Effector CD4-positive, alpha-beta T cell (primary cell): ENCODE data around the gene COMMD4.
"Not testable (repeated sequence)": the region's sequence is repeated elsewhere in the genome, so short reads cannot be mapped to it uniquely, and the experiment has no call there.

Experiments
- DNase-seq: peaks from one replicate; pipeline ENCODE4 v3.0.0-alpha.2; 2020

Gene COMMD4

DNA sequence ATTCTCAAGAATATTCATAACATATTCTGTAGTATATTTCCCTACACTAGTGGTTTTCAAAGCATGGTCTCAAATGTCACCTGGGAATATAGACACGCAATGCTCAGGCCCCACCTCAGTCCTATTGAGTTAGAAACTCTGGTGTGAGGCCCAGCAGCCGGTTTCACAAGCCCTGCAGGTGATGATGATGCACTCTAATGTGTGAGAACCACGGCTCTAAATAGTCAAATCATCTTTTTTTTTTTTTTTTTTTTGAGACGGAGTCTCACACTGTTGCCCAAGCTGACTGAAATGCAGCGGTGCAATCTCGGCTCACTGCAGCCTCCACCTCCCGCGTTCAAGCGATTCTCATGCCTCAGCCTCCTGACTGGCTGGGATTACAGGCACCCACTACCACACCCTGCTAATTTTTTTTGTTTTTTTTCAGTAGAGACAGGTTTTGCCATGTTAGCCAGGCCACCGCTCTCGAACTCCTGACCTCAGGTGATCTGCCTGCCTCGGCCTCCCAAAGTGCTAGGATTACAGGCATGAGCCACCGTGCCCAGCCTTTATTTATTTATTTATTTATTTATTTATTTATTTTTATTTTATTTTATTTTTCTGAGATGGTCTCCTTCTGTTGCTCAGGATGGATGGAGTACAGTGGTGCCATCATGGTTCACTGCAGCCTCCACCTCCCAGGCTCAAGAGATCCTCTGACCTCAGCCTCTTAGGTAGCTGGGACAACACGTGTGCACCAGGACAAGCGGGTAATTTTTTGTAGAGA is 2.0 kb upstream of the COMMD4 start:
- not testable (repeated sequence) for DNase-seq

DNA sequence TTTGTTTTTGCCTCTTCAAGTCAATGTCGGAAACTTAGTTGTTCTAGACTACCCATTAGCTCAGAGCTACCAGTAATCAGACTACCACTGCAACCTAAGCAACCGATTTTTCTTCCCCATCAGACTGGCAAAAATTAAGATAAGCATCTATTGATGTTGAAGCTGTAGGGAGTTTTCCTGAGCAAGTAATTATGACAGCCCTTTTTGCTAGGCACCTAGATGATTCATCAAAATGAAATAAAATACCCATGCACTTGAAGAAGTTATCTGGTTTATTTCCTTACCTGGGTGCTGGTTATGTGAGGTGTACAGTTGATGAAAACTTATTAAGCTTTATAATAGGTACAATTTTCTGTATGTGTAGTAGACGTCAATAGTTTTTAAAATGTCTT is 554 bp upstream of the COMMD4 start:
- no peak for DNase-seq

- no peak for DNase-seq
Observed at GRCh38 chr15:75338661-75339240, 2.9 kb downstream of the COMMD4 start.

- DNase-seq, result no peak
Observed at GRCh38 chr15:75339531-75340240, 3.8 kb downstream of the COMMD4 start.

GRCh38 chr15:75342221-75342620 is 6.4 kb downstream of the COMMD4 start:
- no peak for DNase-seq

GRCh38 chr15:75343953-75344352 is 8.1 kb downstream of the COMMD4 start:
- DNase-seq, result not testable (repeated sequence)

DNA sequence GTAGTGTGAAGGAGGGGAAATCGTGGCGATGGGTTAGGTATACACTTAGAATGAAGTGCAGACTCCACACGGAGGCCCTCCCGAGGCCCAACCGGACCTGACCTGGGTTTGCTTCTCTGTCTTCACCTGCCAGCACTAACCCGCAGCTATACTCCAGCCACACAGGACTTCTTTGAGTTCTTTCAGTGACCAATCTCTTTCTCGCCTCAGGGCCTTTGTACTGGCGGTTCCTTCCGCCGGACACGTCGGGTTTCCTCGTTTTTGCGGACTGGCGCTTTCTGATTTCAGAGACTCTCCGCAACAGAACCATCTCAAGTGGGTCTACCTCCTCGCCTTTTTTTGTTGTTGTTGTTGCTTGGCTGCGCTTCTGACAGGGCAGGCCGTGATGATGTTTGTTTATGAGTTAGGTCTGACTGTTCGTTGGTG is 10.9 kb downstream of the COMMD4 start, which contains the start of gene NEIL1:
NEIL1 (plus strand) TSS at position 244 of the 426 bp plus-strand sequence. CDS start 1,867 bp downstream, outside the sequence.
- DNase-seq, result no peak

- peak; percentile 40 for DNase-seq
Observed at GRCh38 chr15:75347222-75348033, 11.6 kb downstream of the COMMD4 start.

- no peak for DNase-seq
Observed at GRCh38 chr15:75348034-75348561, 12.2 kb downstream of the COMMD4 start.

- DNase-seq, result no peak
Observed at GRCh38 chr15:75348562-75349350, 12.9 kb downstream of the COMMD4 start.

- not testable (repeated sequence) for DNase-seq
Observed at GRCh38 chr15:75349351-75349669, 13.4 kb downstream of the COMMD4 start.

DNA sequence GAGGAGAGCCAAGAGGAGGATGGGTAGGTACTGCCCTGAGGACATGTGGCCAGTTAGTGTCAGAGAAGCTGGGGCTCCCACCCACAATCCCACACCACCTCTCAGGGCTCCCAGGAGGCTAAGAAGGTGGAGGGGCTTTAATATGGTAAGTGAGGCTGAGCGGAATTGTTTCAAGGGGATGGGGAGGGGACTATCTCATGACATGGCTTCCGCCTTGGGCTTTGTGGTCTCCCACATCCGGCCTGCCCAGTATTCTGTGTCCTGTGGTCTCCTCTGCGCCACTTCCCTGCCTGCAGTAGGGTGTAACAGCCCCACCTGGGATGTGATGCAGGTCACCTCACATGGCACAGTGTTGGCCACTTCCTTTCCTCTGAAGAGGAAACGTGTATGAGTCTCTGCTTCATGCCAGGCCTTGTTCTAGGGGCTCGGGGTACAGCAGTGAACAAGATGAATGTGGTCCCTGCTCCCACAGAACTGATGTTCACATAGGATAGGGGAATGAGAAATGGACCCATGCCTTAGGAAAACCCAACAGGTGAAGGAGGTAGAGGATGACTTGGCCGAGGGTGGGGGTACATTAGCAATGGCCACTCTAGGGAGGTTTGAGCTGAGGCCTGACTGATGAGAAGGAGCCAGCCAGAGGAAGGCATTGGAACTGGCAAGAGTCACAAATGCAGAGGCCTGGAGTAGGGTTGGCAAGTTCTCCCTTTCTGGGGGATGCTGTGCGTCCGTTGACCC is 14.2 kb downstream of the COMMD4 start:
- peak; percentile 51 for DNase-seq

DNA sequence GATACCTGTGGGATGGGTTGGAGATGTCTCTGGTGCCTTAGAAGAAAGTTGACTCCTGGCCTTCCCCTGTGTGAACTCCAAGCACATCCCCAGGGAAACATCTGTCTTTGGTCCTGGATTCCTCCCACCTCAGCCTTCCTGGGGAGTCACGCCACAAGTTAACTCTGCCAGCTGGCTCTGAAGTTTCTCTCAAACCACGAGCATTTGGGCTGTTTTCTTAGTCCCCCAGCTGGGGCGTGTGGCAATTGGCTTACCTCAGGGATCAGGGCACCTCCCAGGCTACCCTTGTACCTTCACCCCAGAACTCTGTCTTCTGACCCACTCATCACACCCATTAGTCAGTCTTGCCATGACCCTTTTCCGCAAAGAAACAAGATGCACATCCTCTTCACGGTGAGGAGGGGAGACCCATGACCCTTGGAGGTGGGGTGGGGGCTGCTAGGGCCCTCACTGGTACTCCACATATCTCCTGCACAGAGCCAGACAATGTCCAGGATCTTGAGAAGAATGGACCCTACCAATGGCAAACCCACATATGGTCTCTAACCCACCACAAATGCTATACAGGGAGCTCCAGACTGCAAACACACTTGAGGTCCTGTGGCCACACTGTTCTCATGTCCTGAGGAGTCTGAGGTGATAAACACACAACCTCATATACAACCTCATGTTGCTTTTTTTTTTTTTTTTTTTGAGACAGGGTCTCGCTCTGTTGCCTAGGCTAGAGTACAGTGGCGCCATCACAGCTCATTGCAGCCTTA is 14.9 kb downstream of the COMMD4 start:
- no peak for DNase-seq

- DNase-seq, result no peak
Observed at GRCh38 chr15:75352186-75353080, 16.6 kb downstream of the COMMD4 start.

DNA sequence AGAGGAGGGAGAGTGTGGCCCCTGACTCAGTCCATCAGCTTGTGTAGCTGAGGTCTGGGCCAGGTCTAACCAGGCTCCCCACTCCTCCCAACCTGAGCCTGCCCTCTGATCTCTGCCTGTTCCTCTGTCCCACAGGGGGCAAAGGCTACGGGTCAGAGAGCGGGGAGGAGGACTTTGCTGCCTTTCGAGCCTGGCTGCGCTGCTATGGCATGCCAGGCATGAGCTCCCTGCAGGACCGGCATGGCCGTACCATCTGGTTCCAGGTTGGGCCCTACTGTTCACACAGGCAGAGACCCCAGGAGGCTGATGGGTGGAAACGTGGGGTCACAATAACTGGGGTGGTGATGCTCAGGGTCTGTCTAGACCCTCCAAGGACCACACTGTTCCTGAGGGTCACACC is 17.7 kb downstream of the COMMD4 start:
- DNase-seq, result no peak

- DNase-seq, result no peak
Observed at GRCh38 chr15:75354454-75354853, 18.6 kb downstream of the COMMD4 start.

DNA sequence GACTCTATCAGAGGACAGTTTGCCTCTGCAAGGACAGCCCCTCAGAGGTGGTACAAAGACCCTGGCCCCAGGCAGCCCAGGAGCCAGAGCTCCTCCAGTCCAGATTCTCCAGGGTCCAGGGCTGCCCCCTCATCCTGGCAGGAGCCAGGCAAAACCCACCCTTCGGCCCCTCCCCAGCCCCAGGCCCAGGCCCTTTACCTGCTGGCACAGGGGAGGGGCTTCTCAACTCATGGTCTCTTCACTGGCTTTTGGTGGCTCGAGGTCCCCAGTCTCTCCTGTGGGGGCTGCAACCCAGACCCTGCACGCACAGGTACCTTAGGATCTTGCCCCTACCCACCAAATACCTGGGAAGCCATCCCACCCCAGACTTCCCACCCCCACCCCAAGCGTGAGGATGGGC is 19.5 kb downstream of the COMMD4 start:
- no peak for DNase-seq

- no peak for DNase-seq
Observed at GRCh38 chr15:75356006-75356405, 20.1 kb downstream of the COMMD4 start.

- no peak for DNase-seq
Observed at GRCh38 chr15:75356517-75356916, 20.7 kb downstream of the COMMD4 start.
